NCI-H146 (cell line): ENCODE results near the gene SORCS2.
"Not testable (repeated sequence)": the region's sequence is repeated elsewhere in the genome, so short reads cannot be mapped to it uniquely, and the experiment has no call there.

Experiments
- DNase-seq: peaks from one replicate; lab custom pipeline; 2025; lab: John Stamatoyannopoulos, UW

Gene SORCS2

DNA sequence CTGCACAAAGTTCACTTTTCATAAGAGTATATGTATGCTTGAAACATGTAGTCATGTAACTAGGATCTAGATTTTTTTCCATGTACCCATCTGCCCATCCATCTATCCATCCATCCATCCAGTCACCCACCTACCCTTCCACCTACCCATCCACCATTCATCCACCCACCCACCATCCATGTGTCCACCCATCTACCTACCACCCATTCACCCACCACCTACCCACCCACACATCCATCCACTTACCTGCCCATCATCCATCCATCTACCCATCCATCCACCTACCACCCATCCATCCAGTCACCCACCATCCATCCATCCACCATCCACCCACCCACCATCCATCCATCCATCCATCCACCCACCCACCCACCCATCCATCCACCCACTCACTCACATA, 364.2 kb downstream of the SORCS2 start:
- DNase-seq = no peak

DNA sequence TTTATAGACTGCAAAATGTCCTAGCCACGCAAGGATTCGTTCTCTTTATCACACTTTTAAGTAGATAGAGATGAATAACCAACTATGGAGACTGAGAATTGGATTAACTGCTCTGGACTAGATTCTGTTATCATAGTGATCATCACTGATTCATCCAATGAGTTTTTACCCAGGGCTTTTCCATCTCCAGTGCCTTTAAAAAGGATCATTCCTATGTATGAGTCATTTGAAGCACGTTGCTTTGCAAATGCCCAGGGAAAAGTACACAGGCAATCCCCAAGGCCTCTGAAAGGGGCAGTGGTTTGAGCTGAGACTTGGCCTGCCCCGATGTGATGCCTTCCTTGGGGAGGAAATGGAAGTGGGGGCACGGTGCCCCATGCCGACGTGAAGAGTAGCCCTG, 365.1 kb downstream of the SORCS2 start:
- DNase-seq = no peak

DNA sequence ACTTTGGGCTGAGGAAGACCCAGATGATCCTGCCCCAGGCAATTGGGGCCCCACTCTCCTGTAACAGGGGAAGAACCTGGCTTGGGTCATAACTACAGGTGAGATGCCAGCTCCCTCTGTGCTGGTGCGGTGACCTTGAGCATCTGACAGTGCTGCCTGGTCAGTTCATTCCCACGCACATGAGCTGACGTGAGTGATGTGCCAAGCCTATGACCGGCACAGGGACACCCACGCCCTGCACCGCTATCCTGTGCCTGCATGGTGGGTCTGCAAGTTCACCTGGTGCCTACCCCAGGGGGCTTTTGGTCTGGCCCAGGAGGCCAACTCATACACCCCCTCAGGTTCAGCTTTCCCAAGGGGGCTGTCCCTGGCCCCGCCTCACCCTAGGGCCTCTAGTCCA, 366.1 kb downstream of the SORCS2 start:
- DNase-seq = no peak

DNA sequence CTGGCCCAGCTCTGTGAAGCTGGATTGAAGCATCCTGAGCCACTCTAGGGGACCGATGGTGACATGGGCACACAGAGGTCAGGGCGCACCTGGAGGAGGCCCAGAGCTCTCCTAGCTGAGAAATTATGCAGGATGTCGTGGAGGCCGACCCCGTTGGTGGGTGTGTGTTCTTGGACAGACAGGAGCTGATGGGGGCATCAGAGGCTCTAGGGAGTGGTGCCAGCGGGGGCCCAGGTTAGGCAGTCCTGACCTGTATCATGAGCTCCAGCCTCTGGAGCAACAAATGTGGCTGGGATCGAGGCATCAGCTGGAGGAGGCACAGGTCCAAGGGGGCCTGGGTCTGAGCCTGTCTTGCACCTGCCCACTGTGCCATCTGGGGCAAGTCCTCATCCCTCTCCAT, 367.0 kb downstream of the SORCS2 start:
- no peak for DNase-seq

DNA sequence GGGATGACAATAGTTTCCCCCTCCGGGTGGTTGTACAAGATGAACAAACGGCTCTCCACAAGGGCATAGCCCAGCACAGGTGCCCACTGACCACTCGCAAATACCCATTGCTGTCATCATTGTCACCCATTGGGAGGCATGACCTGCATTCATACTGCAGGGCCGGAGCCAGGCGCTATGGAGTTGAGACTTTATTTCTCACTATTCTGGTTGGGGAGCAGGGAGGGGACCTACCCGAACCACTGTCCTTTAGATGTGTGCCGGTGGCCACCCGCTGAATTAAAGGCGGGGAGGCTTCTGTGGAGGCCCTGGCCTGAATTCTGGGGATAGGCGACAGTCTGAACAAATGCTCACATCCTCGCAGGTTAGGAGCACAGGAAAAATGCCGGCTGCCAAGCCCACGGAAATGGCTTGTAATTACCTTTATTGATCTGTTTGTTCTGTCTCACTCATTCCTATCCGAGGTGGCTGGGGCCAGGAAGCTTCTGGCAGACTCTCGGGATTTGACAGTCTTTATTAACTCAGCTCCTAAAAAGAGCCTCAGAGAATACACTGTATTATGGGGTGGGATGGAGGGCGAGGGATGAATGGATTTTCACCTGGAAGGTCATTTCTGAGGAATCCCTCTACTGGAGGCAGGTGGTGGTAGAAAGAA, 367.5 kb downstream of the SORCS2 start:
- peak; percentile 43 for DNase-seq

DNA sequence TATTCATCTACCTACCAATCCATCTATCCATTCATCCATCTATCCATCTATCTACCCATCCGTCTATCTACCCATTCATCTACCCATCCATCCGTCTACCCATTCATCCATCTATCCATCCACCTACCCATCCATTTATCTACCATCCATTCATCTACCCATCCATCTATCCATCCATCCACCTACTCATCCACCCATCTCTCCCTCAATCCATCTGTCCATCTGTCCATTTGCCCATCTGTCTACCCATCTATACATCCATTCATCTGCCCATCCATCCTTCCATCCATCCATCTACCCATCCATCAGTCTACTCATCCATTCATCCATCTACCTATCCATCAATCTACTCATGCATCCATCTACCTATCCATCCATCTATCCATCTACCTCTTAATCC, 369.2 kb downstream of the SORCS2 start:
- DNase-seq = no peak

DNA sequence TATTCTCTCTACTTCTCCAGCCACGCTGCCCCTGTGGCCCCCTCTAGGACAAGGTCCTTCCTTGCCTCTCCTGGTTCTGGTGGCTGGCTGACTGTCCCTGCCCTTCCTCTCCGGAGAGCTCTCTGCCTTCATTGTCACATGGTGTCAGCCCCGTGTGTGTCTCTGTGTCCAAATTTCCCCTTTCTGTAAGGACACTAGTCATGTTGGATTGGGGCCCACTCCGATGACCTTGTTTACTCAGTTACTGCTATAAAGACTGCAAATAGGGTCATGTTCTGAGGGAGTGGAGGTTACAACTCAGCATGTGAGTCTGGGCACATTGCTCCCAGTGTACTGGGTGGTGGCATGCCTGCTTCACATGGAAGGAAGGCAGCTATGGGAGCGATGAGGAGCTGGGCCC, 371.9 kb downstream of the SORCS2 start:
- no peak for DNase-seq

DNA sequence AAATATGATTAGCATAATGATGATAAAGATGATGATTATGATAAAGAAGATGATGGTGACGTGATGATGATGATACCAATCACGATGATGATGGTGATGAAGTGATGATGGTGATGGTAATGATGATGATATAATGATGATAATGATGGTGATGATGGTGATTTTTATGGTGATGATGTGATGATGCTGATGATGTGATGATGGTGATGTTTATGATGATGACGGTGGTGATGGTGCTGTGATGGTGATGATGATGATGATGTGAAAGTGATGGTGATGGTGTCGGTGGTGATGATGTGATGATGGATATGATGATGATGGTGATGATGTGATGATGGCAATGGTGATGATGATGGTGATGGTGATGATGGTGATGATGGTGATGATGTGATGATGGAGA, 373.1 kb downstream of the SORCS2 start:
- DNase-seq = no peak

DNA sequence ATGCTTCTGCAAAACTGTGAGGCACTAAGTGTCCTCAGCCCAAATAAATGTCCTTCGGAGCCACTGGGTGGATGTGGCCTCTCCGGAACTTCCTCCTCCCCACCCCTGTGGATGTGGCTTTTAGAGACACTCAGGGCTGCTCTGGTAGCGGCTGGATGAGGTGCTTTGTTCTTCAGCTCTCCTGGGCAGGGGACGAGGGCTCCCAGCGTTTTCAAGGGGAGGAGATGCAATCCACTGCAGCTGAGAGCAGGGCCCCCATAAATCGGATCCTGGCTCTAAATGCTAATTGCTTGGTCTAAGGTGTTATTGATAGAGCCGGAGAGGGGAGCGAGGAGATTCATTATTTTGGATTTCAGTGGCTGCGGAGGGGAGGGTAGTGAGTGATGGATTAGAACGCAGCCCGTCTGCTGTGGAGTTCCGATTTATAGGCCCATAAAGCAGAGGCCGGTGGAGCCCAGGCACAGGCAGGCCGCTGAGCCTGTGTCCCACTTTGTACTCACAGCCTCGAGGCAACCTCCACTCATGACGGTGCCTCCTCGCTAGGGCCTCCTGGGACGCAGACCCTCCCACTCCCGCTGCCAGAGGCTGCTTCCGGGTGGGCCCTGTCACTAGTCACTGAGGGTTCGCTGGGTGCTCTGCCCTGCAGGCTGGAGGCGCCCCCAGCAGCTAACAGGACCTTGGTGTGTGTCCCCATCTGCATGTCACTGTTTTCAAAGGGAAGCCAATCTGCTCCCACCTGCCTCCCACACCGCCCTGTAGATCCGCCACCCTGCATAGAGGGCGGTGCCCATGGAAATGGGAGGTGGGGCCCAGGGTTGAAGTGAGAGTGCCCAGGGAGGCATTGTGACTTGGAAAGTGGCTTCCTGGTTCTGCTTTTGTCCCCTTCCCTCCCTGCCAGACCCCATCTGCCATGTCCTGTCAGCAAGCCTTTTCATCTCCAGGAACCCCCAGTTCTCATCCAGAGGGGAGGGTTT, 377.8 kb downstream of the SORCS2 start:
- DNase-seq = no peak

DNA sequence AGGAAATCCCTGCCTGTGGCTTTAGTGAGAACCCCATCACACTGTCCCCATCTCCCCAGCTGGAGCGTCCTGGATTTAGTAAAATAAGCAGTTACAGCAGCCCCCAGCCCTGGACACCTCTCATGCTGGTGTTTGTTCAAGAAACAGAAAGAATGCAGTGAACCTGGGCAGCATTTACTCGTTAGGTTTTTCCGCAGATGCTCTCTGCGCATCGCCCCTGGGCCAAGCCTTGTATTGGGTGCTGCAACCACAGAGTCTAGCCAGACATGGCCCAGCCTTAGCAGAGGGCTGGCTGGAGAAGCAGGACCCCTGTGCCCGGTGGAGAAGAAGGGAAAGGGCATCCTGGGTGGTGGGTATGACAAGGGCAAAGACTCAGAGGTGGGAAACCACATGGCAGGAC, 378.7 kb downstream of the SORCS2 start:
- DNase-seq = no peak

DNA sequence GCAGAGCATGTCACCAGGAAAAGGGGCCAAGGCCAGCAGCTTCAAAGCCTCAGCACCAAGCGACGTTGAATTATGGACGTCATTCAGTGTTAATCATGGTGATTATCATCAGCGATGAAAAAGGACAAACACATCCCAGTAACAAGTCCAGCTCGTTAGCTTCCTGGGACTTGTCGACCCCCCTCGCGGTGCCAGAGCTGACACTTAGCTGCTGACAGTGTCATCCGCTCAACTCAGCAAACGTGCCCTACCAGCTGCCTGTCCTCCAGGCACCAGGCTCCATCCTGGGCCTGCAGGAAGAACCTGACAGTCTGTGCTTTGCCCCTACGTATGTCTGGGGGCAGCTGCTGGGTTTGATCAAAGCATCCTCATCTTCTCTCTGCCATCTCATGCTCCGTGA, 379.4 kb downstream of the SORCS2 start:
- DNase-seq = no peak

DNA sequence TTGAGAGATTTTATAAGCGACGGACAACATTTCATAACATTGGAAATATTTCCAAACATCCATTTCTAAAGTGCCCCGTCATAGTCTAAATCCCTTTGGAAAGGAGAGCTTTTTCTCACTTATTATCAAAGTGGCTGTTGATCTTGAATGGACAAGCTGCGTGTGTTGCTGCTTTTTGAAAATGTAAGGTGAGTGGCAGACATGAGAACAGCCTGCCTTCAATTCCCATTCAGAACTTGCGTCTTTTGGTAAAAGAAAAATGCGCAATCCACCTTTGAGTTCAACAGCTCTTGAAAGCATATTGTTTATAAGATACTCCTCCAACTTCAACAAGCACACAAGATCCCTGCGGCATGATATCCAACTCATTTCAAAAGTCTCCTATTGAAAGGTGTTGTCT, 380.6 kb downstream of the SORCS2 start:
- no peak for DNase-seq

DNA sequence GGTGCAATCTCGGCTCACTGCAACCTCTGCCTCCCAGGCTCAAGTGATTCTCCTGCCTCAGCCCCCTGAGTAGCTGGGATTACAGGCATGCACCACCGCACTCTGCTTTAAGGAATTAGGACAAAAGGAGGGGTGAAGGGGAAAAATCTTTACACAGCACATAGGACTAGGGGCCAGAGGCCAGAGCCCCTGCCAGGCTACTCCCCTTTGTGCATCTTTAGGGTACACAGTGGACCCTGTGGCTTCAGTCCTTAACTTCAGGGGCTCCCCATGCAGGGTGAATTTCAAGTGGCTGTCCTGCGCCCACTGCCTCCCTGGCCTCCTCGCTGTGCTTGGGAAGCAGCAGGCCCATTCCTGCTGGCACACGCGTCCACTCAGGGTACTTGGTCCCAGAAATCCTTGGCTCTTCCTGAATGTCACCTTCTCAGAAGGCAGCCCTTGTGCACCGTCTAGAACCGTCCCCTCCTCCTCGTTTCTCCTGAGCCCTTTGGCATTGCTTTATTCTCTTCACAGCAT, 381.3 kb downstream of the SORCS2 start:
- DNase-seq = no peak

DNA sequence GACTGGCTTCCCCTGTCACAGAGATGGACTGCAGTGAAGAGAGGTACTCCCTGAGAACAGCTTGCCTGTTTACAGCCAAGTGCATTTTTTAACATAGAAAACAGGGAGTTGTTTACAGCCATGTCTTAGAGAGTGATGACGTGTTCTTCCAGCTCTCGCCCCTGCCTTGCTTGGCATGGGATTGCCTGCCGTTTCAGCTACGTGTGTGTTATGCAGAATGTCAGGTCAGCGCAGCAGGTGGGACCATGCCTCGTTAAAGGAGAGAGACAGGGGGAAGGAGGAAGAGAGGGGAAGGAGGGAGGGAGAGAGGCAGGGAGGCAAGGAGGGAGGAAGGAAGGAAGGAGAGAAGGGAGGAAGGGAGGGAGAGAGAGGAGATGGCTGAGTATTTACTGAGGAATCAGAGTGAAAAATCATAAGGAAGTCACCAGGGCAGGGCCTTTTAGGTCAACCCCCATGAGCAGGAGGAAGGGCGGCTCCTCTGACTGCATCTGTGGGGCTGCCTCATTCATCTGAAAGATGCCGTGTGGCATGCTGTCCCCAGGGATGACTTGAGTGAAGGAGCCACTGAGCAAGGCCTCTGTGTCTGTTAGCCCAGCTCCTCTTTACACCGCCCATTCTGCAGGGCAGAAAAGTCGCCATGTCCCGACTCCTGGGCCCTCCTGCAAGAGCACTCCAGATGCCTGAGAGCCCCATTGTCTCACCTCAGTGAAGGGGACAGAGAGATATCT, 382.1 kb downstream of the SORCS2 start:
- no peak for DNase-seq

DNA sequence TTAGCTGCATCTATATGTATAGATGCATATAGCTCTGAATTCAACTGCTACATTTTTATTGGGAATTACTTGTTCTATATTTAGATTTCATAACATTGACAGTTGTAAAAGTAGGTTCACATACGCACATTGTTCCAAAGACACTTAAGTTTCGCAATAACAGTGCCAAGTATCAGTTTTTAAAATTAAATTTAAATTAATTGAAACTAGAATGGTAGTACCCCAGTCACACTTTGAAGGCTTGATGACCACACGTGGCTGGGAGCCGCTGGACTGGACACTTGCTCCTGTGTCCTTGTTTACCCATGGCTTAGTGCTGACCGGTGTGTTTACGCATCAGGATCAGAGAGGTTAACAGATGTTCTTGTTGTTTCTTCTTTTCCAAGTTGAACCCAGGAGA, 383.1 kb downstream of the SORCS2 start:
- no peak for DNase-seq

DNA sequence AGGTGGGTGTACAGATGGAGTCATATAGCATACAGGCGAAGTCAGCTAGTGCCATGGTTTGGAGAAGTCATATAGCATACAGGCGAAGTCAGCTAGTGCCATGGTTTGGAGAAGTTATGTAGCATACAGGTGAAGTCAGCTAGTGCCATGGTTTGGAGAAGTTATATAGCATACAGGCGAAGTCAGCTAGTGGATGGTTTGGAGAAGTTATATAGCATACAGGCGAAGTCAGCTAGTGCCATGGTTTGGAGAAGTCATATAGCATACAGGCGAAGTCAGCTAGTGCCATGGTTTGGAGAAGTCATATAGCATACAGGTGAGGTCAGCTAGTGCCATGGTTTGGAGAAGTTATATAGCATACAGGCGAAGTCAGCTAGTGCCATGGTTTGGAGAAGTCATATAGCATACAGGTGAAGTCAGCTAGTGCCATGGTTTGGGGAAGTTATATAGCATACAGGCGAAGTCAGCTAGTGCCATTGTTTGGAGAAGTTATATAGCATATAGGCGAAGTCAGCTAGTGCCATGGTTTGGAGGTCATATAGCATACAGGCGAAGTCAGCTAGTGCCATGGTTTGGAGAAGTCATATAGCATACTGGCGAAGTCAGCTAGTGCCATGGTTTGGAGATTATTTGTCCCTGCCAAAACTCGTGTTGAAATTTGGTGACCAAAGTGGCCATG, 385.2 kb downstream of the SORCS2 start:
- not testable (repeated sequence) for DNase-seq

DNA sequence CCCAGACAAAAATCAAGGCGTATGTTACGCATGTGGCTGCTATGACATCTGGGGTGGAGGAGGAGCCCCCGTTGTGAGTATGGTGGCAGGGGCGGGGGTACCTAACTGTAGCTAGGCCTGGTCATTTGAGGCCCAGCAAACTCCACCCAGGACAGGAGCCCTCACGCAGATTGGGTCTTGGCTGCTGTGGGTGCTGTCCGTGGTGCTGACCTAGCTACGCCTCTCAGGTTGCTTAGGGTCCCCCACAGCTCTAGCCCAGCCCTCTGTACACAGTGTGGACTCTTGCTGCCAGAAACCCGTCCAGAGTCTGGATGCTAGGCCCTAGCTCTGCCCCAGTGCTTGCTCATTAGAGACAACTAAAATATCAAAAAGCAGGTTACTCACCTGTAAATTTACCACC, 389.1 kb downstream of the SORCS2 start:
- DNase-seq = no peak

DNA sequence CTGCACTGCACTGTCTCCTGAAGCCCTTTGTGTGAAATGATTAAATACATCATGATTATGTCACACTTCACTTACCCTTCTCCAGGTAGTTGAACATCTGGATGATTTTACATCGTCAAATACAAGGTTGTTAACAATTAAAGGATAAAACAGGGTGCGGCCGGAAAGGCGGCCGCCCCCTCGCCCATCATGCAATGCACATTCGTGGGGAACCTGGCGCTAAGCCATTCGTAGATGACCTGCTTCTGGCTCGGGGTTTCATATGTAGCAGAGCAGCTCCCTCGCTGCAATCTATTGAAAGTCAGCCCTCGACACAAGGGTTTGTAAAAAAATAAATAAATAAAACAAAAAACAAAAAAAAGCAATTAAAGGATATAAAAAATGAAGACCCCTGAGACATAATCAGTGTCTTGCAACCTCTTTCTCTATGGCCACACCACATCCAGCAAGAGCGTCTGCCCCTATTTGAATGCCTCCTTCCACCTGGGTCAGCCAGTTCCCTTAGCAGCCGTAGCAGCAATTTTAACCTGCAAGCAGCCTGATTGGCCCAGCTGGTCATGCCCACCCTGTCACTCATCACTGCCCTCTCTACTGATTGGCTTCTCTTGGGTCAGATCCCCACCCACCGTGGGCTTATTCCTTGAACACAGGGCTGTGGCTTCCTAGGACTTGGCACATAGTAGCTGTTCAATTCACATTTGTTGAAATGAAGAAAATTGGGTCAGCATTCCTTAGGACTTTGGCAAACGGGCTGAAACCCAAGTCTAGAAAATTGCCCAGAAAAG, 390.2 kb downstream of the SORCS2 start:
- DNase-seq = no peak

DNA sequence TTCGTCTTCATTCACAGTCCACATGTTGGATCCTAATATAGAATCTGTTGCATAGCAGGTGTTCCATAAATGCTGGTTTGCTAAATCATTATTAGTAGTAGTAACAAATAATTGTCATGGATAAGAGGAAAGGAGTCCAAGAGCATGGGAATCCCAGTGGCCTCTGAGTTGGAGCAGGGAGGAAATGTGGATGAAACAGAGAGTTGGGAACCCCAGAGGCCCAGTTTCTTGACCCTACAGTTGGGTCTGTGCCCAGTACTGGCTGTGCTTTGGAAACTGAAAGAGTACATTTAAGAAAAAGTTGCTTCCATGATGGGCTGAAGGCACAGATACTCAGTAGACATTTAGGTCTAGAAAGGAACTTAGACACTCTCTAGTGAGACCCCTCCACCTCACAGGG, 391.8 kb downstream of the SORCS2 start:
- no peak for DNase-seq

DNA sequence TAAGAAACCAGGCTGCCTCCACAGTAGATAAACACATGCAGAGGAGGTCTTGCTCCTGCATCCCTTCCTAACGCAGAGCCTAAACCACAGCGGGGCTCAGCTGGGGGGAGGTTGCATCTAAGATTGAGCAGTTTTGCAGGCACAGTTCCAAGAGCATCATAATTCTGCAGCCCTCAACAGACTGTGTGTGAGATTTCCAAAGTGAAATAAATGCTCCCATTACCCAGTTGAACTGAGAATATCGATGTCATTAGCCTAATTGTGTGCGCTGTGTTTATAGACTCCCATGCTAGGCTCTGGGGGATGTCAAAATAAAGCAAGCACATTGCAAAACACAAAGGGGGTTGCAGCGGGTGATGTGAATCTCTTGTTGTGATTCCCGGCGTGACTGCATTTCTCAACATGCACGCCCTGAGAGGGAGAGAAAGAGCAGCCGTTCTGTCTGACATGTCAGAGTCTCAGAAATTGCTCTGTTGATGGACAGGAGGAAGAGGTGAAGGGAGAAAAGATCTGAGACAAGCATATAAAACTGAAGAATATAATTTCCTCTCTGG, 392.3 kb downstream of the SORCS2 start:
- DNase-seq = no peak

DNA sequence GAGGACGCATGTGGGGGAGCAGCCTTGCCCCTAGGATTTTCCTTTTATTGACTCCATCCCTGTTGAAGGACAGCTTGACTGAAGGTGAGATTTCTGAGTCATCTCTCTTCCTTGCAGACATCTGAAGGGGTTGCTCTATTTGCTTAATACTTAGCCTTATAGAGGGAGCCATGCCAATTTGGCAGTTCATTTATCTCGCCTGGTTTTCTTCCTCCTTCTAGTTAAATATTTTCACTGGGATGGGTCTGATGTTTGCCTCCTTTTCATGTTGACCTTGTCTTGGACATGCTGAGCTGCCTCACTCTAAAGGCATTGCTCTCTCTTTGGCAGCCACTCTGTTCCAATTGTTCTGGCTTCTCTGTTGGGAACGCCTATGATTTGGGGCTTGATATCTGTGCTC, 393.4 kb downstream of the SORCS2 start:
- no peak for DNase-seq
